CD4-positive, alpha-beta T cell treated with Interleukin-4 for 4 hours (primary cell): Measurements from ENCODE around the gene PLCH2.
"Not testable (repeated sequence)": the region's sequence is repeated elsewhere in the genome, so short reads cannot be mapped to it uniquely, and the experiment has no call there.

Experiments
- DNase-seq: peaks from one replicate; pipeline ENCODE4 v3.0.0-alpha.2; 2020

Gene PLCH2

DNA sequence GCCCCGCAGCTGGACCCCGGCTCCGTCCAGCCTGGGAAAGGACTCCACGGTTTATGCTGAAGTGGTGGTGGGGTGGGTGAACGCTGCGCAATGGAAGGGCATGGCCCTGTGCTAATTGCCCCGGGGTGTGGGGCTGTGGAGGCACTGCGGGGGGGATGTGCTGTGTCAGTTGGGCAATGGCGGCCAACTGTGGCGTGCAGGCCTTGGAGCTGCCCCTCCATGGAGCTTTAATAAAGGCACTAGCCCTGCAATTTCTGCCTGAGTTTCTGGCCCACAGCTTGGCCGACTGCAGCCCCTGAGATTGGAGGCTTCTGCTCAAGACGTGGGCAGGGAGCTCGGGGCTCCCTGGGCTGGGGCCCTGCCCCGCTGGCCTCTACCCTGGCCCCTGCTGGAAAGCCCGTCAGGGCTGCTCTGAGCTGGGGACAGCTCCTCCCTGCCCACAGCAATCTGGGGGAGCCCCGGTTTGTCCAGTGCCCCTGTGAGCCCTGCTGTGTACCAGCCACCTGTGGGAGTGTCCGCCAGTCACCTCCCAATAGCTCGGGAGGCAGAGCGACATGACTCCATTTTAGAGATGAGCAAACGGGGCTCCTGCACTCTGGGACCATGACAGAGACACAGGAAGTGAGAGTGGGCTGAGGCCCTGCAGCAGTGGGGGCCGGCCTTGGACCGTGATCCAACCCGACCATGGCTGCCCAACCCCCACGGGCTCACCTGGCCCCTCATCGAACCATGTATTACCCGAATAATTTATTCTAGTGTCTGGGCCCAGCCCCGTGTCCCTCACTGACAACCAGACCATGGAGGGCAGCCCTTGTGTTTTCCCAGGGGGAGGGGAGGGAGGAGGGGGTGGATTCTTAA is 71.3 kb downstream of the PLCH2 start:
- peak; percentile 45 for DNase-seq

DNA sequence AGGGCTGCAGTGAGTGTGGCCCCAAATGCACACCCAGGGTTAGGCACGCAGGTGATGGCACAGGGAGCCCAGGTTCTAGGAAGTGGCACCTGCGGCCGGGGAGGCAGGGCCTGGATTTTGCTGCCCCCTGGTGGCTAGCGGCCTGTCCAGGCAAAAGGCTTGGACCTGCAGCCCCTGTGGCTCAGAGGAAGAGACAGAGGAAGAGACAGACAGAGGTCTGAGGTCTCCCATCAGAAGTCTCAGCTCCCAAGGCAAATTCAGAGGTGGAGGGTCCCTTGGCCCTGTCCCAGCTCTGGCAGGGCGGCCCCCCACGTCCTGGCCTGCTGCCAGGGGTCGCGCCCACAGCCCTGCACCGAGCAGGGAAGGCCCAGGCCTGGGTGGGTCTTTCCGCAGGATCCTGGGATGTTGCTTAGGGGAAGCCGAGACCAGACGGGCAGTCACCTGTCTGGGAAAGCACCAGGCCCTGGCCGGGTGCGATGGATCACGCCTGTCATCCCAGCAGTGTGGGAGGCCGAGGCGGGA is 72.0 kb downstream of the PLCH2 start:
- DNase-seq = peak; percentile 85

DNA sequence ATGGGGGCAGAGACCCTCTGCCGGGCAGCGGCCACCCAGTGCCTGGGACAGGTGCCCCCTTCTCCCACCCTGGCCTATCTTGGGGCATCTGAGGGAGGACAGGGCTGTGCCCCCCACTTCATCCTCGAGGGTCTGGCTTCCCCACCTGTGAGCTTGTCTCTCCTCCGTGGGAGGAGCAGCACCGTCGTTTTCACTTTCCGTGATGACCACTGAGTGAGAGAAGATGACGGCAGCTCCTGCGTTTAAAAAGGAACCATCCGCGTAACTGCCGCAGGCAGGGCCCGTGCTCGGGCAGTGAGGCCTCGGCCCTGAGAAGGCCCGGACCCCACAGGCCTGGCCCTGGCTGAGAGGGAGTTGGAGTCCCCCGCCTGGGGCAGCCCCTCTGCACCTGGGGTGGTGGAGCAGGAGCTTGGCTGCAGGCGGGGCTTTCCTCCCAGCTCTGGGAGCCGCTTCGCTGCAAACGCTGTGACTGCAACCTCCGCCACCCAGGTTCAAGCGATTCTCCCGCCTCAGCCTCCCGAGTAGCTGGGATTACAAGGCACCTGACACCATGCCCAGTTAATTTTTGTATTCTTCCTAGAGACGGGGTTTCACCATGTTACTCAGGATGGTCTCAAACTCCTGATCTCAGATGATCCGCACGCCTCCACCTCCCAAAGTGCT is 73.4 kb downstream of the PLCH2 start:
- DNase-seq = not testable (repeated sequence)

DNA sequence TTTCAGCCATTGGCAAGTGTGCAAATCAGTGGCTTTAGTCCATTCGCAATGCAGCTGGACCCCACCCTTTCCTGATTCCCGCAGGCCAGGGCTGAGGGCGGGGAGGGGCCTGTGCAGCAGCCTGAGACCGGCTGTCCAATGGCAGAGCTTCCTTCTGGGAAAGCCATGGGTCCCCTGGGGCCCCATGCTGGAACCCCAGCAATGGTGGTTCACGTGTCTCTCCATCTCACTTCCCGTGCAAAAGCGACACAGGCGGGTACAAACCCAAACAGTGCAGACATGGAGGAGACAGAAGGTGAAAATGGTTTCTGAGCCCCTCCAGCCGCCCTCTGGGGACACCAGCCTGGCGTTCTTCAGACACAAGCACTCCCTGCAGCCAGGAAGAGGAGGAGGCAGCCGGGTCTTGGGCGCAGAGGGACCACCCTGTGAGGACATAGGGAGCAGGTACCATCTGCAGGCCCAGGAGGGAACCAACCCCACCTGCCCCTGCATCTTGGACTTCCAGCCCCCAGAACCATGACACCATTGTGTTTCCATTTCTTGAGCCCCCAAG is 74.3 kb downstream of the PLCH2 start:
- not testable (repeated sequence) for DNase-seq

DNA sequence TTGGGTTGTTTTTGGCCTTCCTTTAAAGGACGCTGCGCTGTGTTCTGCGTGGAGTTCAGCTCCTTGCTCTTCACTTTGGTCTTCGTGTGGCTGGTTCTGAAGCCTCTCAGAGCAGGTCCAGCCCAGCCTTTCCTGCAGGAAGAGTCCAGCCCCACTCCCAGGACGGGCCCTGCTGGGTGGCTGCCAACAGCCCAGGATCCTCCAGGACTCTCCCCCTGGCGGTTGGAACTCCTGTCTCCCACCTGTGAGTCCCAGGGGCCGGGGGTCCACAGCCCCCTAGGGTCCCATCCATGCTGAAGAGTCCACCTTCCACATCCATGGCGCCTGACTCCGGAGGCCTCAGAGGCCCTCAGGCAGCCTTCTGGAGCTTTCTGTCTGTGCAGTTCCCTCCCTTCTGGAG is 75.5 kb downstream of the PLCH2 start:
- DNase-seq = not testable (repeated sequence)

DNA sequence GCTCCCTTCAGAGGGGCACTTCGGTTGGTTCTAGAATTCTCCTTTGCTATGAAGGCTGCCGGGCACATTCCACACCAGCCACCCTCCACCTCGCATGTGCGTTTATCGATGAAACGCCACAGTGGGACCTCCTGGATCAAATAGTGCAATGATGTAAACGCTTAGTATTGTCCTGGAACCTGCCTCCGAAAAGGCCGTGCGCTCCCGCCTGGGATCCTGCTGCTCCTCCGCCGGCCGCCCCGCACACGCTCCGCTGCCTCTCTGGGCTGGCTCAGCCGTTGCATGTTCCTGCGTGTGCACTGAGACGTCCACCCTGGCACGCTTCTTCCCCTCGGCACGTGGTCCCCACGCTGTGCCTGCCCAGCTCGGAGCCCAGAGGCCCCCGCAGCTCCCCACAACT is 76.1 kb downstream of the PLCH2 start:
- DNase-seq = no peak

DNA sequence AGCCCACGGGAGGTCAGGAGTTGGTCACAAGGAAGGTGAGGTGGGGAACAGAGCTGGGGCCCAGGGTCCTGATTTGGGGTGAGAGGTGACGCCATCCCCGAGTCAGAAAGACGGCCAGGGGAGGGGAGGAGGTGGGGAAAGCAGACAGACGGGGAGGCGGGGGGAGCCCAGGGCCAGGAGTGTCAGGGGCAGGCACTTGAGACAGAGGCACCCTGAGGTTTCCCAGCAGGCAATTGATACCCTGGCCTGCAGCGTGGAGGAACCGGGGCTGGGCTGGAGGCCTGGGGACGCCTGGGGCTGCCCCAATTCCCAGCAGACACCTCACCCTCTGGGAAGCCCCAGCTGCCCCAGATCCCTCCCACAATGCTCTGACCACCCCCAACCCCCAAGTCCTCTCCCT is 77.0 kb downstream of the PLCH2 start:
- not testable (repeated sequence) for DNase-seq

DNA sequence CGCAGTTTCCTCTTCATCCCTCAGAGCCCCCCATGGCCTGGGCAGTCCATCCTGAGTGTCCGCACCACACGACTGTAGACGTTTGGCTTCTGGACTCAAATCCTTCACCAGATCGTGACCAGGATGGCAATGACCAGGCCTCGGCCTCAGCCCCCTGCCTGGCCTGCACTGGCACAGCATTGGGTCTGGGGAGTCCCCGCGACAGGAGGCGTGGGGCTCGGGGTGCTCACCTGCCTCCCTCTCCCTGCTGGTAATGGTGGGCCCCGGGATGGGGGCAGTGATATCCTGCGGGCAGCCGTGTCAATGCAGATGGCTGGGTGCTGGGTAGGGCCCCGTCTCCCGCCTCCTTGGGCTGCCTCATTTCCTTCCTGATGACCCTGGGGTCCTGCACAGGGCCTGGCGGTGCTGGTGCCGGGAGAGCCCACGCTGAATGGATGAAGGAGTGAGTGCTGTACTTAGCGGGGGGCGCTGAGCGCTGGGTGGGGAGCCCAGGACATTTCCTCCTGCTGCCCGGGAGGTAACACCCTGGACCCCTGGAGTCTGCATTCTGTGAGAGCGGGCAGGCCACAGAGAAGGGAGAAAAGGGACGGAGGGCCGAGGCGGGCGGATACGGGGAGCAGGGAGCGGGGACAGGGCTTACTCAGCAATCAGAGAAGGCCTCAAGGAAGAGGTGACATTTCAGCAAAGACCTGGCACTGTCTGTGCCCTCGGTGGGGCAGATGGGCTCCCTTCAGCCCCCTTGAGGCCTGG is 78.0 kb downstream of the PLCH2 start:
- no peak for DNase-seq

DNA sequence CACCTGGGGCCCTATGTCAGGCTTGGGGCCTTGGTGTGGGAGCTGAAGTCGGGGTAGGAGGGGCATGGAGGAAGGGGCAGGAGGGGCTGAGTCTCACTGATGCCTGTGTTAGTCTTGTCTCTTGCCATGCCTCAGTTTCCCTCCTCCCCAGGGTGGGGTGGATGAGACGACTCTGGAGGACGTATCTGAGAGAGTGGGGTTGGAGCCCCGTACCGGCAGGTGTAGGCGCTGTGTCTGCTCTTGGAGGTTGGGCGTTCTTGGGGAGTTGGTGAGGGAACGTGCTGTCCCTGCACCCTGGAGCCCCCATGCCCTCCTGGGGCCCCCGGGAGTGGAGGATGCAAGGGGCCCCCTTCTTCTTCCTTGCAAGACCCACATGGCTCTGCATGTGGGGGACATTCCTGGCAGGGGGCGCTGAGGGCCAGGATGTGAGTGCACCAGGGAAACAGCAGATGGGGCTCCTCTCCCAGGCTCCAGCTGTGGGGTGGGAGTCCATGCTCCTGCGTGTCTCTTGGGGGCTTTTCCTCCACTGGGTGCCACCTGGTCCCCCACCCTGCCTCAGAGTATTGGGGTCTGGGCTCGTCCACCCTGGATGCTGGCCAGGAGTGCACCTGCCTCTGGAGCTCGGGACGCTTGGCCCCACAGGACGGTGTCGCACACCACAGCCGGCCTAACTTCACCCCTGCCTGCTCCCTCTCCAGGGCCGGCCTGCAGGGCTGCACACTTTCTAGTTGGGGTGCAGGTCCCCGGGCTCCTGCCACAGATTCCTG is 78.7 kb downstream of the PLCH2 start:
- peak; percentile 55 for DNase-seq
